Measurements from ENCODE around the gene ODAD4. TPM values are rescaled to one million over a fixed set of nuclear protein-coding genes. Genes with fewer than 3 reads are reported as not detected.

The ODAD4 gene
- polyA plus RNA-seq, 1 of the 3 experiments (the other 2 are of a cell fraction): 1.1 TPM

GRCh38 chr17:41944943-41945342, 14.5 kb downstream of the ODAD4 start:
- no peak for DNase-seq
- 68% methylated on average over 3 of the region's 3 CpGs for WGBS (ENCODE audit: low lambda C conversion rate)
- no peak overlapping the region for H2AFZ ChIP-seq (ENCODE audit: low read depth)
- H3K4me3 ChIP-seq (ENCODE audit: low read depth in 2 of 2, low read length in 1 of 2): no peak overlapping the region
- H3K27ac ChIP-seq (ENCODE audit: low read depth in 2 of 2, low read length in 1 of 2): no peak overlapping the region
- no peaks in the 10 kb centered on the region for H3K36me3 ChIP-seq (replicated peaks in 1 of 2; ENCODE audit: control insufficient read depth in 1 of 2, insufficient read depth in 2 of 2, low read length in 1 of 2)
- H3K9me3 ChIP-seq: no peaks in the 10 kb centered on the region
- ChIA-PET POLR2A (no interaction called here), CTCF (interaction anchor here (1.2 to 1.7 kb wide), 4 partner anchors 10 to 15 kb away, joined by 3 to 4 read pairs (median 3); partner anchors contain the start of gene ODAD4)
- no peak overlapping the region for H3K4me2 ChIP-seq
- H3K9me2 ChIP-seq: no peaks in the 10 kb centered on the region
- no peaks in the 10 kb centered on the region for H4K20me1 ChIP-seq (ENCODE audit: insufficient read depth)
- H3K9ac ChIP-seq: no peak overlapping the region
- peaks cover 0 to 3% of the 10 kb centered on the region in 2 experiments; a peak in 1 of 4 replicates for H3K4me1 ChIP-seq (ENCODE audit: control insufficient read depth in 1 of 2, insufficient read depth in 2 of 2, low read depth in 1 of 2, low read length in 1 of 2)
- no peaks in the 10 kb centered on the region for H3F3A ChIP-seq (replicated peaks; ENCODE audit: insufficient read depth)
- H3K79me2 ChIP-seq (ENCODE audit: insufficient read depth): no peaks in the 10 kb centered on the region
- H3K27me3 ChIP-seq (ENCODE audit: insufficient read depth): no peaks in the 10 kb centered on the region
- no peak for TF ChIP-seq NFIC (IDR thresholded peaks at IDR 0.05; ENCODE audit: borderline replicate concordance)
- no peak for TF ChIP-seq MEF2A (IDR thresholded peaks at IDR 0.05; ENCODE audit: borderline replicate concordance, low read depth)
- TF ChIP-seq, protein P1, sequence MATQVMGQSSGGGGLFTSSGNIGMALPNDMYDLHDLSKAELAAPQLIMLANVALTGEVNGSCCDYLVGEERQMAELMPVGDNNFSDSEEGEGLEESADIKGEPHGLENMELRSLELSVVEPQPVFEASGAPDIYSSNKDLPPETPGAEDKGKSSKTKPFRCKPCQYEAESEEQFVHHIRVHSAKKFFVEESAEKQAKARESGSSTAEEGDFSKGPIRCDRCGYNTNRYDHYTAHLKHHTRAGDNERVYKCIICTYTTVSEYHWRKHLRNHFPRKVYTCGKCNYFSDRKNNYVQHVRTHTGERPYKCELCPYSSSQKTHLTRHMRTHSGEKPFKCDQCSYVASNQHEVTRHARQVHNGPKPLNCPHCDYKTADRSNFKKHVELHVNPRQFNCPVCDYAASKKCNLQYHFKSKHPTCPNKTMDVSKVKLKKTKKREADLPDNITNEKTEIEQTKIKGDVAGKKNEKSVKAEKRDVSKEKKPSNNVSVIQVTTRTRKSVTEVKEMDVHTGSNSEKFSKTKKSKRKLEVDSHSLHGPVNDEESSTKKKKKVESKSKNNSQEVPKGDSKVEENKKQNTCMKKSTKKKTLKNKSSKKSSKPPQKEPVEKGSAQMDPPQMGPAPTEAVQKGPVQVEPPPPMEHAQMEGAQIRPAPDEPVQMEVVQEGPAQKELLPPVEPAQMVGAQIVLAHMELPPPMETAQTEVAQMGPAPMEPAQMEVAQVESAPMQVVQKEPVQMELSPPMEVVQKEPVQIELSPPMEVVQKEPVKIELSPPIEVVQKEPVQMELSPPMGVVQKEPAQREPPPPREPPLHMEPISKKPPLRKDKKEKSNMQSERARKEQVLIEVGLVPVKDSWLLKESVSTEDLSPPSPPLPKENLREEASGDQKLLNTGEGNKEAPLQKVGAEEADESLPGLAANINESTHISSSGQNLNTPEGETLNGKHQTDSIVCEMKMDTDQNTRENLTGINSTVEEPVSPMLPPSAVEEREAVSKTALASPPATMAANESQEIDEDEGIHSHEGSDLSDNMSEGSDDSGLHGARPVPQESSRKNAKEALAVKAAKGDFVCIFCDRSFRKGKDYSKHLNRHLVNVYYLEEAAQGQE (IDR thresholded peaks at IDR 0.05; ENCODE audit: low read depth, low read length): no peak
- TF ChIP-seq TAF1 (IDR thresholded peaks at IDR 0.05; ENCODE audit: borderline replicate concordance, low read depth, low read length): no peak
- TF ChIP-seq TCF12 (IDR thresholded peaks at IDR 0.05): no peak
- TF ChIP-seq SIN3A (IDR thresholded peaks at IDR 0.05; ENCODE audit: borderline replicate concordance, low read depth, low read length): no peak
- TF ChIP-seq, protein P2, sequence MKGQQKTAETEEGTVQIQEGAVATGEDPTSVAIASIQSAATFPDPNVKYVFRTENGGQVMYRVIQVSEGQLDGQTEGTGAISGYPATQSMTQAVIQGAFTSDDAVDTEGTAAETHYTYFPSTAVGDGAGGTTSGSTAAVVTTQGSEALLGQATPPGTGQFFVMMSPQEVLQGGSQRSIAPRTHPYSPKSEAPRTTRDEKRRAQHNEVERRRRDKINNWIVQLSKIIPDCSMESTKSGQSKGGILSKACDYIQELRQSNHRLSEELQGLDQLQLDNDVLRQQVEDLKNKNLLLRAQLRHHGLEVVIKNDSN (IDR thresholded peaks at IDR 0.05; ENCODE audit: borderline replicate concordance, low read depth): no peak
- TF ChIP-seq USF2 (IDR thresholded peaks at IDR 0.05; ENCODE audit: borderline replicate concordance, low read depth, low read length): no peak
- no peak for TF ChIP-seq NRF1 (IDR thresholded peaks at IDR 0.05; ENCODE audit: low read depth, low read length)
- TF ChIP-seq POLR2AphosphoS5 (IDR thresholded peaks at IDR 0.05; ENCODE audit: low read depth, low read length): no peak
- no peak for TF ChIP-seq JUND (IDR thresholded peaks at IDR 0.05)
- no peak for TF ChIP-seq FOXJ3 (CRISPR knock-in tag; IDR thresholded peaks at IDR 0.05)
- TF ChIP-seq FOXM1 (IDR thresholded peaks at IDR 0.05; ENCODE audit: low read depth): no peak
- no peak for TF ChIP-seq ELF1 (IDR thresholded peaks at IDR 0.05)
- TF ChIP-seq RFX5 (IDR thresholded peaks at IDR 0.05; ENCODE audit: low read length): no peak
- no peak for TF ChIP-seq ZBTB33 (IDR thresholded peaks at IDR 0.05; ENCODE audit: borderline replicate concordance, low read depth)
- no peak for TF ChIP-seq FOSL2 (IDR thresholded peaks at IDR 0.05; ENCODE audit: borderline replicate concordance, low read depth)
- no peak for TF ChIP-seq TEAD4 (IDR thresholded peaks at IDR 0.05; ENCODE audit: borderline replicate concordance, insufficient read depth)
